Mucosa of rectum (tissue), 2 donors: ENCODE results near the gene TMEM236.
"Not testable (repeated sequence)": the region's sequence is repeated elsewhere in the genome, so short reads cannot be mapped to it uniquely, and the experiment has no call there.

ENCODE experiments used
- H3K27ac ChIP-seq, 2 donors: one replicate each; pipeline ENCODE4 v1.7.0; 2013; ENCODE audit warnings: inconsistent platforms in 2 of 2, low read depth in 2 of 2, low read length in 2 of 2
- H3K27me3 ChIP-seq, 2 donors: one replicate each; pipeline ENCODE4 v1.7.0; 2013; ENCODE audit warnings: low read length in 2 of 2; ENCODE audit not compliant: control insufficient read depth in 2 of 2, insufficient read depth in 2 of 2
- H3K36me3 ChIP-seq, 2 donors: one replicate each; pipeline ENCODE4 v1.7.0; 2013; ENCODE audit warnings: low read length in 2 of 2; ENCODE audit not compliant: control insufficient read depth in 2 of 2, insufficient read depth in 2 of 2
- H3K4me1 ChIP-seq, 2 donors: one replicate each; pipeline ENCODE4 v1.7.0; 2013; ENCODE audit warnings: low read length in 2 of 2, mild to moderate bottlenecking in 1 of 2; ENCODE audit not compliant: control insufficient read depth in 2 of 2, insufficient read depth in 2 of 2
- H3K4me3 ChIP-seq, 2 donors: one replicate each; pipeline ENCODE4 v1.7.0; 2013; ENCODE audit warnings: low read length in 2 of 2
- H3K9ac ChIP-seq, 2 donors: one replicate each; pipeline ENCODE4 v1.7.0; 2013; ENCODE audit warnings: low read length in 2 of 2, low read depth in 1 of 2, mild to moderate bottlenecking in 1 of 2
- H3K9me3 ChIP-seq, 2 donors: one replicate each; pipeline ENCODE4 v1.7.0; 2013; ENCODE audit warnings: low read length in 2 of 2; ENCODE audit not compliant: control insufficient read depth in 2 of 2
- donor health status: healthy.
- donor health status: Normal muscosa, but diverticular disease.

TMEM236 gene

GRCh38 chr10:17751781-17752445, at the start of gene TMEM236:
Gene TMEM236 (plus strand): TSS chr10:17752201. CDS start chr10:17752296, 95 bp downstream.
- Histone ChIP-seq H3K27ac (peak within 1 kb of the TSS; percentile 74 to 85), H3K9me3 (no peaks in the 10 kb centered on the region), H3K4me3 (peak within 1 kb of the TSS; percentile 82 to 95), H3K9ac (peak within 1 kb of the TSS; percentile 44 to 62), H3K4me1 (peaks cover 16 to 26% of the 10 kb centered on the region in 2 donors), H3K36me3 (no peaks in the 10 kb centered on the region), H3K27me3 (no peaks in the 10 kb centered on the region)

- Histone ChIP-seq H3K36me3 (peaks cover 7 to 25% of the 10 kb centered on the region in 2 donors), H3K9me3 (no peaks in the 10 kb centered on the region)
These were observed 48.3 kb upstream of the TMEM236 start for GRCh38 chr10:17703706-17704105.

GRCh38 chr10:17708821-17709220, 43.2 kb upstream of the TMEM236 start:
- H3K36me3 ChIP-seq = peaks cover 20 to 51% of the 10 kb centered on the region in 2 donors
- no peak overlapping the region for H3K9ac ChIP-seq
- H3K4me1 ChIP-seq = no peaks in the 10 kb centered on the region
- H3K27ac ChIP-seq = no peak overlapping the region
- H3K9me3 ChIP-seq = no peaks in the 10 kb centered on the region
- no peak overlapping the region for H3K4me3 ChIP-seq
- H3K27me3 ChIP-seq = no peaks in the 10 kb centered on the region

More at GRCh38 chr10:17703706-17704105, 48.3 kb upstream of the TMEM236 start:
- H3K9ac ChIP-seq = no peak overlapping the region
- no peaks in the 10 kb centered on the region for H3K27me3 ChIP-seq
- H3K4me3 ChIP-seq = no peak overlapping the region
- H3K27ac ChIP-seq = no peak overlapping the region
- H3K4me1 ChIP-seq = no peaks in the 10 kb centered on the region

GRCh38 chr10:17709492-17709891, 42.5 kb upstream of the TMEM236 start:
- Histone ChIP-seq H3K36me3 (peaks cover 19 to 57% of the 10 kb centered on the region in 2 donors), H3K27me3 (no peaks in the 10 kb centered on the region), H3K4me1 (no peaks in the 10 kb centered on the region), H3K9ac (no peak overlapping the region), H3K4me3 (no peak overlapping the region), H3K27ac (no peak overlapping the region), H3K9me3 (no peaks in the 10 kb centered on the region)

- no peak overlapping the region for H3K4me3 ChIP-seq
- H3K27me3 ChIP-seq = no peaks in the 10 kb centered on the region
- peaks cover 19 to 57% of the 10 kb centered on the region in 2 donors for H3K36me3 ChIP-seq
- no peak overlapping the region for H3K27ac ChIP-seq
- H3K4me1 ChIP-seq = no peaks in the 10 kb centered on the region
- H3K9ac ChIP-seq = no peak overlapping the region
- no peaks in the 10 kb centered on the region for H3K9me3 ChIP-seq
These were observed 41.8 kb upstream of the TMEM236 start for GRCh38 chr10:17710181-17710580.

- Histone ChIP-seq H3K27ac (no peak overlapping the region), H3K4me3 (no peak overlapping the region), H3K36me3 (peaks cover 16 to 52% of the 10 kb centered on the region in 2 donors), H3K4me1 (no peaks in the 10 kb centered on the region), H3K9ac (no peak overlapping the region), H3K9me3 (no peaks in the 10 kb centered on the region), H3K27me3 (no peaks in the 10 kb centered on the region)
These were observed 39.9 kb upstream of the TMEM236 start for GRCh38 chr10:17712053-17712452.

- Histone ChIP-seq H3K36me3 (peaks cover 16 to 54% of the 10 kb centered on the region in 2 donors), H3K9me3 (no peaks in the 10 kb centered on the region), H3K4me1 (no peaks in the 10 kb centered on the region), H3K4me3 (peak overlapping the region in 1 of 2 donors; percentile 22), H3K27ac (no peak overlapping the region), H3K27me3 (no peaks in the 10 kb centered on the region), H3K9ac (no peak overlapping the region)
These were observed 39.1 kb upstream of the TMEM236 start for GRCh38 chr10:17712717-17713471.

GRCh38 chr10:17713758-17714157, 38.2 kb upstream of the TMEM236 start:
- no peaks in the 10 kb centered on the region for H3K4me1 ChIP-seq
- H3K9ac ChIP-seq = no peak overlapping the region
- no peaks in the 10 kb centered on the region for H3K9me3 ChIP-seq
- peaks cover 16 to 50% of the 10 kb centered on the region in 2 donors for H3K36me3 ChIP-seq
- H3K27me3 ChIP-seq = no peaks in the 10 kb centered on the region
- H3K27ac ChIP-seq = no peak overlapping the region
- no peak overlapping the region for H3K4me3 ChIP-seq

GRCh38 chr10:17716161-17716560, 35.8 kb upstream of the TMEM236 start:
- peaks cover 12 to 39% of the 10 kb centered on the region in 2 donors for H3K36me3 ChIP-seq

GRCh38 chr10:17722317-17723014, 29.5 kb upstream of the TMEM236 start:
- H3K4me1 ChIP-seq, H3K9ac ChIP-seq, H3K27ac ChIP-seq, H3K27me3 ChIP-seq, H3K4me3 ChIP-seq, H3K9me3 ChIP-seq, H3K36me3 ChIP-seq: not testable (repeated sequence)

More at GRCh38 chr10:17716161-17716560, 35.8 kb upstream of the TMEM236 start:
- H3K4me3 ChIP-seq = no peak overlapping the region
- no peaks in the 10 kb centered on the region for H3K27me3 ChIP-seq
- no peak overlapping the region for H3K9ac ChIP-seq
- H3K4me1 ChIP-seq = no peaks in the 10 kb centered on the region
- H3K9me3 ChIP-seq = no peaks in the 10 kb centered on the region
- no peak overlapping the region for H3K27ac ChIP-seq
